Limb (tissue), 2 donors: ENCODE data around the gene VWA5B1.

Source experiments
- DNase-seq, 2 donors: peaks; one replicate each; pipeline ENCODE4 v3.0.0-alpha.2; 2016; ENCODE audit errors: extremely low spot score in 2 of 2

The VWA5B1 gene

GRCh38 chr1:20366463-20367115, 75.9 kb downstream of the VWA5B1 start:
- DNase-seq: peak in 1 of 2 donors; percentile 41

DNA sequence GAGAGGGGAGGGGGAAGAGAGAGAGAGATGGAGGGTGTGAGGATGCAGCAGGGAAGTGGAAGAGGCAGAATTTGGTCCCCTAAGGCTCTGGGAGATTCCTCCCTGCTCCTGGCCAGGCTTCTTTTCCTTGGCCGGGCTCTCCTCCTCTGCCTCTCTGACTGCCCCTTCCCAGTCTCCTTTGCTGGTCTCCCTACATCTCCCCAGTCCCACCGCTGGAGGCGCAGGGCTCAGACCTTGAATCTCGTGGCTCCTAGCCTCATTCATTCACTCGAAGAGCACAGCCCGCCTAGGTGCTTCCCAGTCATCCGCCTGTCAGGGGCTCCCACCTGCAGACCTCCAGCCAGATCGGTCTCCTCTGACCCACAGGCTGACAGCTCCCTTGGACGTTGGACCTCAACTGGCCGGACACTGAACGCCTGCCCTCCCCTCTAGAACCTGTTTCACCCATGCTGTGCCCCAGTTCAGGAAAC, 76.5 kb downstream of the VWA5B1 start:
- peak in 1 of 2 donors; percentile 64 for DNase-seq

DNA sequence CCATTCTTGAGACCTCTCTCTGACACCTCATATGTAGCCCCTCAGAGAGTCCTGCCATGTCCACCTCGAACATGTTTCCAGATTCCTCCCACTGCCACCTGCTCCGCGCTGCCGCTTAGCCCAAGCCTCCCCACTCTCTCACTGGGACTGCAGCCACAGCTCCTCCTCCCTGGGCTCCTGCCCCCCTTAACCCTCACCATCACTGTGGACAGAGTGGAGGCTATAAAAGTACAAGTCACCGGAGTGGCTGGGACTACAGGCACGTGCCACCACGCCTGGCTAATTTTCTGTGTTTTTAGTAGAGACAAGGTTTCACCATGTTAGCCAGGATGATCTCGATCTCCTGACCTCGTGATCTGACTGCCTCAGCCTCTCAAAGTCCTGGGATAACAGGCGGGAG, 77.0 kb downstream of the VWA5B1 start:
- DNase-seq: no peak

DNA sequence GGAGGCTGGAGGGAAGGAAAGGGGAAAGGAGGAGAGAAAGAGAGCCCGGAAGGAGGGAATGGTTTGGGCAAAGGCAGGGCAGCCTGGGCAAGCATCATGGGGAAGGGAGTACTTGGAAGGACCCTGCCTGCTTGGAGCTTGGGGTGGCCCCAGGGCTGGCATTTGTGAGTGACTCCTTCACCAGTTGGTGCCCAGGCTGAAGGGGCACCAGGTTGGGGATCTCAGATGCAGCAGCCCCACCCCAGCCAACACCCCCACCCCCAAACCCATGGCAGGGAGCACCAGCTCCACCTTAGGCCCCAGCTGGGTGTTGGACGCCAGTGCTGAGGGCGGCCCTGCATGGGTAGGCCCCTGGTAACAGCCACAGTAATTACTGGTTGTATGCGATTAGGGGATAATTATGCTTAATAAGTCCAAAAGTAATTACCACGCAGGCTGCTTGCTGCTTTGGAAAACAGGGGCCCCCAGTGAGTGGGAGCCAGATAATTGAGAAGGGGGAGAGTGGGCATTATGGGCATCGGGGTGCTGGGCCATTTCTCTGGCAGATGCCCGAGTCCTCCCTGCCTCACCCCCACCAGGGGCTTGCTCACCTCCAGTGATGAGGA, 78.3 kb downstream of the VWA5B1 start:
- DNase-seq: no peak

DNA sequence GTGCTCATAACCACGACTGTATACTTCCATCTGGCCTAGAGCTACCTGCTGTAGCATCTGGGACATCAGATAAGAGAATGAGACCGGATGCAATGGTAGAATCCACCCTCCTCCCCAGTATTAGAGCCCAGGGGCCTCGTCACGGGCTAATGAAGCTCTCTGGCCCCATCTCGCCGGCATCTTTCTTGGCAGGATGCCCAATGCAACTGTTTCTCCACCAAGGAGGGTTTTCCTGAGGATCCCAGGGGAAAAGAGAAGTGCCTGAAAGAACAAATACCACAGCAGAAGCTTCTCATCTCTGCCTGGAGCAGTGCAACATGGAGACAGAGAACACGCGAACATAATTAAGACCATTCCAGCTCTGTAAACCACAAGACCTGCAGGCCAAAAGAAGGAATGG, 80.0 kb downstream of the VWA5B1 start:
- DNase-seq: no peak

GRCh38 chr1:20371411-20371810, 80.7 kb downstream of the VWA5B1 start:
- DNase-seq: peak in 1 of 2 donors; percentile 53

DNA sequence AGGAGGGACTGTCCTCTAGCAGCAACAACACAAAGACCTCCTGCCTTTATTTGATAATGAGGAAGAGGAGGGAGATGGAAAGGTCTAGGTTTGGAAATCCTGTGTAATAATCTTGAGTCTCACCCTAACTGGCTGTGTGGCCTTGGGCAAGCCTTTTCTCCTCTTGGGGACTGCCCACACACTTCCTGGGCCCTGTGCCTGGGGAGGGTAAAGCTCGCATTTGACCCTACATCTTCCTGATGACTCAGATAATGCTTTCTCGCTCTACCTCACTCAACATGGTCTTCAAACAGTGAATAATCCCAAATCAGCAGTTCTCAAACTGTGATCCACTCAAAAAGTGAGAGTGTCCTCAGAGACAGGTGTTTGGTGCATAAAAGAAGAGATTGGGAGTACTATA, 81.2 kb downstream of the VWA5B1 start:
- no peak for DNase-seq

- DNase-seq: no peak
These were observed 82.0 kb downstream of the VWA5B1 start for GRCh38 chr1:20372676-20373075.

DNA sequence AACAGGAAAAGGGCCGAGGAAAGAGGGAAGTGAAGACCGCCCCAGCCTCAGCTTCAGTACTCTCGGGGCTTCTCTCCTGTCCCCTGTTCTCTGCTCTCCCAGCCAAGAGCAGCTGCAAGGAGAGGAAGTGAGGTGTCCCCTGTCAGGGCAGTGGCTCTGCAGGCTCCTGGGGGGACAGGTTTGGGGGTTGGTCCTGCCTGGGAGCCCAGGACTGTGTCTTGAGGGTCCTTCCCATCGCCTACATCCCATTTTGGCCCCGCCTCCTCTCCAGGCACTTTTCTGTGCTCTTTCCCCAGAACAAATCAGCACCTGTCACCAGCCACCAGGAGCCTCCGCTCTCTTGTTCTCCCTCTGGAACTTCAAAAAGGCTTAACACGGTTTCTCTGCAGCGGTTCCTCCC, 82.6 kb downstream of the VWA5B1 start:
- DNase-seq: no peak

GRCh38 chr1:20373764-20374163, 83.1 kb downstream of the VWA5B1 start:
- DNase-seq: no peak

DNA sequence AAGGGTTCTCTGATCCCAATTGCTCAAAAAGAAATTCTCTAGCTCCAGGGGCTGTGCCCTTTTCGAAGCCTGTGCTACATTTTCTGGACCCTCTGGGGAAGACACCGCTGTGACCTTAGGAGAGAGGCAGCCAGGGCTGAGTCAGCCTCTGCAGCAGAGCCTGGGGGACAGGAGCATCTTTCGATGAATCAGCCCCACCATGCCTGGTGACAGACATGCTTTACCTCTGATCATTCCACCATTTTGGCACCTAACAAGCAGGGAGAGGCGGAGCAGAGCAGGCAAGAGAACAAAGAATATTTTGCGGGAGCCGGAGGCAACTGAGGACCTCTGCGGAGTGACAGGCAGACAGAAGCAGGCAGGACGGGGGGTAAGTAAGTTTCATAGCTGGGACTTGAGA, 84.9 kb downstream of the VWA5B1 start:
- DNase-seq: no peak

DNA sequence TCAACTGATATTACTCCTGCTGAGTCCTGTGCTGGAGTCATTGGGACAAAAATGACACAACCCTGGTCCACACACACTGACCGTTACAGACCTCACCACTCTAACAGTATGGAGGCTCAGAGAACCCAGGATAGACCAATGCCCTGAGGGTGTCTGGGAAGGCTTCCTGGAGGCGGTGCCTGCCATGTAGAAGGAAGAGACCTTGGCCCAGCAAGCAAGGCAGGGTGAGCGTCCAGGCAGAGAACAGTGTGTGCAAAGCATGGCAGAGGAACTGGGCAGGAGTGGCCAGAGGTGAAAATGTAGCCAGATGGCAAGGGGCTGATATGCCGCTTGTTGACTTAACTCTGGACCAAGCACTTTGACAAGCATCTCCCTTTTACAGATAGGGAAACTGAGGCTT, 85.5 kb downstream of the VWA5B1 start:
- no peak for DNase-seq

GRCh38 chr1:20376880-20377494, 86.3 kb downstream of the VWA5B1 start:
- peak in 1 of 2 donors; percentile 66 for DNase-seq

GRCh38 chr1:20377516-20378270, 87.0 kb downstream of the VWA5B1 start:
- DNase-seq: no peak

DNA sequence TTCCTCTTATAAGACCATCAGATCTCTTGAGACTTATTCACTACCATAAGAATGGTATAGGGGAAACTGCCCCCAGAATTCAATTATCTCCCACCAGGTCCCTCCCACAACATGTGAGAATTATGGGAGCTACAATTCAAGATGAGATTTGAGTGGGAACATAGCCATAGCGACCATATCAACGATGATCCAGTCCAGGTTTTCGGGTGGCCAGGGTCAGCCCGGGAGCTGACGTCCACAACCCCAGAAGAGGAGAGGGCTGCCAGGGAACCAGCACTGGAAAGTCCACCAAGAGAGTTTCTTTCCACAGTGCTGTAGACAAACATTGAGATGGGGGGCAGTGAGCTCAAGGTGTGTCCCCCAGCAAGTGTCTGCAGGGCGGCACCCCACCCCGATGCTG, 88.4 kb downstream of the VWA5B1 start:
- no peak for DNase-seq

GRCh38 chr1:20380175-20380574, 89.5 kb downstream of the VWA5B1 start:
- DNase-seq: no peak

DNA sequence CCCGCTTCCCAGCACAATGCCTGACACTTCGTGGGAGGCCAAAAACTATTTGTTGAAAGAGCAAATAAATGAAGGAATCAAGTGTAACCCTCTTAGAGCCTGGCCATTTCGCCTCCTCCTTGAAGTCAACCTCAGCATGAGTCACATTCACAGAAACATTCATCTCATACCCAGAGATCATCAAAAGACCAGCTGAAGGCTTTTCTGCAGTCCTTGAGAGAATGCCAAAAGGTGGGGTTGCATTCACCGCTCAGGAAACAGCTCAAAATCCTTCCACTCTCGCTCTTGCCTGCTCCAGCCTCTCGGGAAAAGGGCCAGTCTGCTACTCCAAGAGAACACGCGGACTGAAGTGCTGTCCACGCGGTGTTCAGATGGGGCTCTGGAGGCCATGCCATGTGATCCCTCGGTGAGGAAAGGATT, 90.0 kb downstream of the VWA5B1 start:
- DNase-seq: no peak

DNA sequence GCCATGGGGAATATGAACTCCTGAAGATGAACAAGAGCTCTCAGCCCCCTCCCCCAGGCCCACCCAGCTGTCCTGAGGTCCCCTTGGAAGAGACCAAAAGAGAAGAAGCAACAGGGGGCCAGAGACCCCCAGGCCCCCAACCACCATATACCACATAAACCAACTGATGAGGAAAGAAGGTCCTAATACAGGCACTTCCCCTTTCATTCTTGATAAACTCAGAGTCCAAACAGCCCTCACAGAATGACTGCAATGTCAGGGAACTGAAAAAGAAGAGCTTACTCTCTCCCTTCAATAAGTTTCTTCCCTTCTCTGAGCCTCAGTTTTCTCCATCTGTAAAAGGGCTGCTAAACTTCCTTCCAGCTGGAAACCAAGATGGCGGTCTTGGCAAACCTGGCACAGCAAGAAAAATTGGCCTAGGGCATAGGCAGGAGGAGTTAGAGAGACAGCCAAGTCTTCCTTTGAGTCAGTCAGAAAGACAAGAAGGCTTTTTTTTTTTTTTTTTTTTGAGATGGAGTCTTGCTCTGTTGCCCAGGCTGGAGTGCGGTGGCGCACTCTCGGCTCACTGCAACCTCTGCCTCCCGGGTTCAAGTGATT, 90.5 kb downstream of the VWA5B1 start:
- no peak for DNase-seq

GRCh38 chr1:20381961-20382360, 91.3 kb downstream of the VWA5B1 start:
- DNase-seq: no peak

GRCh38 chr1:20382711-20383110, 92.0 kb downstream of the VWA5B1 start:
- DNase-seq: no peak

- DNase-seq: no peak
These were observed 93.0 kb downstream of the VWA5B1 start for GRCh38 chr1:20383631-20384030.

DNA sequence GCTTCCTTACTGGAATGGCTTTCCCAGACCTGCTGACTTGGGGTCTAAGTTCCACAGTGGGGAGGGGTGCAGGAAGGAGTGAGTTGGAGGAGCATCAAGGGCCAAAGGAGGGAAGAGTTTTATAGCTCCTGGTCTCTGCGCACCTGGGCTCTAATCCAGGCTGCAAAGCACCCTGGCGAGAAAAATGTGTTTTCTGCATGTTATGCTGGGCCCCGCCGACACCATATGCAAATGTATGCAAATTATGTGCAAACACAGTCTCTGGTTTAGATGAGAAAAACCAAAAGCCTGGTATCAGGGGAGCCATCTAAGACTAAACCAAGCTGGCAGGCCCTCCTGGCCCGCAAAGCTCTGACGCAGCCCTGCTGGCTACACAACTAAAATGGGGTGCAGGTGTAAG, 95.0 kb downstream of the VWA5B1 start:
- DNase-seq: no peak
